ENCODE data around the gene PKNOX2. TPM values are rescaled to one million over a fixed set of nuclear protein-coding genes. Genes with fewer than 3 reads are reported as not detected.
A peak's percentile ranks its signal among the peaks of the same experiment; 100 is the strongest.

PKNOX2 gene
- total and polyA plus RNA-seq, 2 of the 8 experiments (the other 6 are each of a cell fraction or from before 2014, with no cell fraction given) = 2.0 TPM

GRCh38 chr11:125412509-125412908 is 248.0 kb downstream of the PKNOX2 start:
- Histone ChIP-seq H3K27ac (ENCODE audit: low read depth, low read length) (no peak overlapping the region), H3K79me1 (ENCODE audit: low read depth, low read length) (no peaks in the 10 kb centered on the region), H4K91ac (replicated peaks; ENCODE audit: insufficient read length, low read length) (no peak overlapping the region), H3K4me3 (ENCODE audit: extremely low read depth in 1 of 4, insufficient read depth in 2 of 4, low read depth in 3 of 4, low read length in 4 of 4) (no peak overlapping the region), H3K4me2 (ENCODE audit: insufficient read depth in 1 of 2, low read depth in 2 of 2, low read length in 2 of 2) (no peak overlapping the region), H2BK120ac (replicated peaks; ENCODE audit: low read depth, low read length) (no peak overlapping the region), H4K20me1 (replicated peaks in 1 of 2; ENCODE audit: control insufficient read depth in 1 of 2, insufficient read depth in 2 of 2, low read length in 2 of 2) (no peaks in the 10 kb centered on the region), H3K9me3 (ENCODE audit: insufficient read depth in 2 of 2, low read depth in 1 of 2, low read length in 1 of 2) (no peaks in the 10 kb centered on the region), H3K4me1 (replicated peaks in 1 of 4; ENCODE audit: control insufficient read depth in 3 of 4, insufficient read depth in 4 of 4, low read length in 3 of 4) (peaks cover 0 to 8% (median 3%) of the 10 kb centered on the region in 4 experiments; a peak in 3 of 7 replicates), H3K79me2 (ENCODE audit: control insufficient read depth in 1 of 2, insufficient read depth in 2 of 2, low read length in 2 of 2) (no peaks in the 10 kb centered on the region), H2AK5ac (ENCODE audit: low read depth, low read length) (no peak overlapping the region), H3K4ac (replicated peaks; ENCODE audit: insufficient read length, low read depth, low read length) (no peak overlapping the region), H2BK12ac (ENCODE audit: low read depth, low read length) (no peak overlapping the region), H2BK15ac (ENCODE audit: low read length) (no peak overlapping the region), H3K23me2 (ENCODE audit: low read depth, low read length) (no peaks in the 10 kb centered on the region), H2AFZ (ENCODE audit: low read length) (no peak overlapping the region), H2BK20ac (ENCODE audit: low read length) (no peak overlapping the region), H3K14ac (ENCODE audit: insufficient read length) (no peak overlapping the region), H3K36me3 (ENCODE audit: control insufficient read depth in 2 of 4, insufficient read depth in 4 of 4, low read length in 3 of 4) (no peaks in the 10 kb centered on the region), H3K27me3 (replicated peaks in 1 of 4; ENCODE audit: control insufficient read depth in 3 of 4, extremely low read depth in 1 of 4, insufficient read depth in 3 of 4, low read length in 3 of 4) (no peaks in the 10 kb centered on the region), H3K18ac (ENCODE audit: extremely low read depth, low read length) (no peak overlapping the region), H4K8ac (ENCODE audit: extremely low read depth, insufficient read depth, low read length) (0 out of 2 replicates have a peak overlapping the region, but pooled peaks have one; percentile 7), H3K23ac (ENCODE audit: insufficient read length) (no peak overlapping the region), H3K56ac (replicated peaks; ENCODE audit: insufficient read length, low read depth, low read length) (no peak overlapping the region), H3K9ac (replicated peaks in 1 of 4; ENCODE audit: extremely low read depth in 1 of 4, low read depth in 3 of 4, low read length in 3 of 4) (no peak overlapping the region), H4K5ac (ENCODE audit: insufficient read length, low read depth, low read length) (no peak overlapping the region), H2BK5ac (ENCODE audit: low read depth, low read length) (no peak overlapping the region)
- FAIRE-seq (no peak), DNase-seq (ENCODE audit: low read depth in 1 of 2, low spot score in 2 of 2) (no peak)
- ChIA-PET CTCF (ENCODE audit: partially characterized antibody) (interaction anchor here (1.0 to 4.2 kb wide), 4 partner anchors 57 to 321 kb away, joined by 3 to 15 read pairs (median 6); no protein-coding TSS in a partner anchor), POLR2A (ENCODE audit: partially characterized antibody) (interaction anchor here (1.2 kb wide), 1 partner anchor 12 kb away, joined by 3 read pairs; no protein-coding TSS in a partner anchor)
- TF ChIP-seq KDM1A (IDR thresholded peaks at IDR 0.05; ENCODE audit: borderline replicate concordance, low read length) = no peak
- WGBS, 2 experiments (ENCODE audit: extremely low coverage in 1 of 2, insufficient coverage in 1 of 2, insufficient read length in 1 of 2, insufficient replicate concordance in 2 of 2, low coverage in 1 of 2, low lambda C conversion rate in 2 of 2, missing lambda C conversion rate in 1 of 2) = 85% methylated on average over 7 of the region's 7 CpGs; no CpG with 5 or more reads in 1 of the 2 experiments

All from H1 (cell line).